ENCODE data around the gene LRMDA.
"Not testable (repeated sequence)": the region's sequence is repeated elsewhere in the genome, so short reads cannot be mapped to it uniquely, and the experiment has no call there.

LRMDA gene

GRCh38 chr10:75592791-75593643, 161.6 kb downstream of the LRMDA start:
- DNase-seq = no peak

- DNase-seq = no peak
Observed at GRCh38 chr10:75593692-75594556, 162.5 kb downstream of the LRMDA start.

- DNase-seq = no peak
Observed at GRCh38 chr10:75596930-75597620, 165.7 kb downstream of the LRMDA start.

- no peak for DNase-seq
Observed at GRCh38 chr10:75597773-75598440, 166.5 kb downstream of the LRMDA start.

GRCh38 chr10:75598998-75599397, 167.6 kb downstream of the LRMDA start:
- DNase-seq = no peak

- no peak for DNase-seq
Observed at GRCh38 chr10:75599875-75600648, 168.6 kb downstream of the LRMDA start.

GRCh38 chr10:75600833-75601232, 169.4 kb downstream of the LRMDA start:
- DNase-seq = no peak

- DNase-seq = no peak
Observed at GRCh38 chr10:75602341-75602740, 170.9 kb downstream of the LRMDA start.

- DNase-seq = no peak
Observed at GRCh38 chr10:75605096-75605495, 173.7 kb downstream of the LRMDA start.

GRCh38 chr10:75605795-75606194, 174.4 kb downstream of the LRMDA start:
- not testable (repeated sequence) for DNase-seq

- DNase-seq = no peak
Observed at GRCh38 chr10:75606203-75606779, 174.9 kb downstream of the LRMDA start.

GRCh38 chr10:75607576-75607975, 176.2 kb downstream of the LRMDA start:
- no peak for DNase-seq

GRCh38 chr10:75610183-75610582, 178.8 kb downstream of the LRMDA start:
- no peak for DNase-seq

GRCh38 chr10:75611172-75611992, 180.0 kb downstream of the LRMDA start:
- no peak for DNase-seq

- DNase-seq = no peak
Observed at GRCh38 chr10:75611993-75612372, 180.6 kb downstream of the LRMDA start.

GRCh38 chr10:75612904-75613684, 181.7 kb downstream of the LRMDA start:
- DNase-seq = no peak

GRCh38 chr10:75613685-75614504, 182.5 kb downstream of the LRMDA start:
- DNase-seq = no peak

GRCh38 chr10:75616076-75616475, 184.7 kb downstream of the LRMDA start:
- no peak for DNase-seq
